Astrocyte of the cerebellum (primary cell): Measurements from ENCODE around the gene EEF2KMT.
"Not testable (repeated sequence)": the region's sequence is repeated elsewhere in the genome, so short reads cannot be mapped to it uniquely, and the experiment has no call there.

Experiments used
- DNase-seq: peaks from one replicate; pipeline ENCODE4 v3.0.0-alpha.2; 2011; ENCODE audit warnings: low read depth
- H3K4me3 ChIP-seq: 2 replicates; pipeline ENCODE4 v1.5.1; 2011; ENCODE audit warnings: mild to moderate bottlenecking, low read depth, low read length, moderate library complexity
- in situ Hi-C: cut with HindIII; loops from 2 replicates; pipeline ENCODE4 v1.10.0; 2017; ENCODE audit warnings: low sequenced_read_pairs
- TF ChIP-seq, protein P1 (sequence below): IDR thresholded peaks from 2 replicates; pipeline ENCODE4 v1.5.1; 2012; ENCODE audit warnings: low read length, low read depth, moderate library complexity, mild to moderate bottlenecking; ENCODE audit errors: missing control alignments

The EEF2KMT gene

GRCh38 chr16:5085716-5086115, 11.9 kb downstream of the EEF2KMT start:
- DNase-seq, in situ Hi-C loops: not testable (repeated sequence)

GRCh38 chr16:5084802-5085201, 12.8 kb downstream of the EEF2KMT start:
- H3K4me3 ChIP-seq, in situ Hi-C loops: not testable (repeated sequence)
- DNase-seq: peak; percentile 24
- TF ChIP-seq, protein P1, sequence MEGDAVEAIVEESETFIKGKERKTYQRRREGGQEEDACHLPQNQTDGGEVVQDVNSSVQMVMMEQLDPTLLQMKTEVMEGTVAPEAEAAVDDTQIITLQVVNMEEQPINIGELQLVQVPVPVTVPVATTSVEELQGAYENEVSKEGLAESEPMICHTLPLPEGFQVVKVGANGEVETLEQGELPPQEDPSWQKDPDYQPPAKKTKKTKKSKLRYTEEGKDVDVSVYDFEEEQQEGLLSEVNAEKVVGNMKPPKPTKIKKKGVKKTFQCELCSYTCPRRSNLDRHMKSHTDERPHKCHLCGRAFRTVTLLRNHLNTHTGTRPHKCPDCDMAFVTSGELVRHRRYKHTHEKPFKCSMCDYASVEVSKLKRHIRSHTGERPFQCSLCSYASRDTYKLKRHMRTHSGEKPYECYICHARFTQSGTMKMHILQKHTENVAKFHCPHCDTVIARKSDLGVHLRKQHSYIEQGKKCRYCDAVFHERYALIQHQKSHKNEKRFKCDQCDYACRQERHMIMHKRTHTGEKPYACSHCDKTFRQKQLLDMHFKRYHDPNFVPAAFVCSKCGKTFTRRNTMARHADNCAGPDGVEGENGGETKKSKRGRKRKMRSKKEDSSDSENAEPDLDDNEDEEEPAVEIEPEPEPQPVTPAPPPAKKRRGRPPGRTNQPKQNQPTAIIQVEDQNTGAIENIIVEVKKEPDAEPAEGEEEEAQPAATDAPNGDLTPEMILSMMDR: peak; percentile 63

More at GRCh38 chr16:5085716-5086115, 11.9 kb downstream of the EEF2KMT start:
- not testable (repeated sequence) for H3K4me3 ChIP-seq

- in situ Hi-C loops, H3K4me3 ChIP-seq, DNase-seq: not testable (repeated sequence)
Measured at GRCh38 chr16:5084099-5084731, 13.4 kb downstream of the EEF2KMT start.

- DNase-seq, in situ Hi-C loops, H3K4me3 ChIP-seq: not testable (repeated sequence)
Measured at GRCh38 chr16:5083646-5084045, 13.9 kb downstream of the EEF2KMT start.

DNA sequence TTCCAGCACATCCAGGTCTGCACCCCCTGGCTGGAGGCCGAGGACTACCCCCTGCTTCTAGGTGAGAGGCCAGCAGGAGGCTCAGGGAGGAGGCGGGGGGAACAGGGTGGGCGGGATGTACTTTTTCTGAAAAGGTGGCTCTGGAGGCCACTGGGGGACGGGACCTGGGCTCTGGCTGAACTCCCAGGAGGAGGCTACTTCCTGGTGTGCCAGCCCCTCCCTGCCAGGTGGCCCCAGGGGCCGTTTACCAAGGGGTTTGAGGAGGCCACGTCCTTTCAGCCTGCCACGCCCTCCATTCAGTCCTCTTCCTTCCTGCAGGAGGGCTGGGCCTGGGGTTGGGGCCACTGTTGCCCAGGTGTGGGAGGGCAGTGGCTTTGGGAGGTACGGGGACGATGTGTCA, 16.6 kb downstream of the EEF2KMT start:
- DNase-seq, in situ Hi-C loops: not testable (repeated sequence)

DNA sequence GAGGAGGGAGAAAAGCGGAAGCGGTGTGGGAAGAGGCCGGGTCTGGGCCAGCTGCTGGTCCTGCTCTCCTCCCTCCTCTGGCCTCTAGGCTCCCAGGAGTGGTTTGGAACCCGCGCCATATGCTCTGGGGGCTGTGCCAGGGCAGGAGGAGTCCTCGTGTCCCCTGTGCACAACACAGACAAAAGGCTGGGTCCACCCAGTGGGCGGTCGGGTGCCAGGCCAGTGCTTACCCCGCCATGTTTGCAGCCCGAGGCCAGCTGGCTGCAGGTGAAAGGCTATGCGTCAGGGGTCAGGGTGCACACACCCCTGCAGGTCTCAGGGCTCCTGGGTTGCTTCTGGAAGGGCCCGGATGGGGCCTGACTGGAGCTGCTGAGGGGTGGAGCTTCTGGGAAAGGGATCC, 17.1 kb downstream of the EEF2KMT start:
- H3K4me3 ChIP-seq, in situ Hi-C loops, DNase-seq: not testable (repeated sequence)

More for the DNA sequence above, 16.6 kb downstream of the EEF2KMT start:
- not testable (repeated sequence) for H3K4me3 ChIP-seq

DNA sequence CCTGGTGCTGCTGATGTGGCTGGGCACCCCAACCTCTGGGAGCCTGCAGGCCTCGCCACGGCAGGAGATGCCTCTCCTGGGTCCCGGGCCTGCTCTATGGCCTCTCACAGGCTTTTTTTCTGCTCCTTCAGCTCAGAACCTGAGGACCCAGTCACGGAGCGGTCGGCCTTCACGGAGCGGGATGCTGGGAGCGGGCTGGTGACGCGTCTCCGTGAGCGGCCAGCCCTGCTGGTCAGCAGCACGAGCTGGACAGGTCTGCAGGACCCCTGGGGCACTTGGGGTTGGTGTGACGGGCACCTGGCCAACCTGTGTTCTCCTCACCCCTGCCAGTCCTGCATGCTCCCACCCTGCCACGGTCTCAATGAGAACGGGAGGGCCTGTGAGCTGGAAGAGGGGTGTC, 19.0 kb downstream of the EEF2KMT start:
- no peak overlapping the region for H3K4me3 ChIP-seq
- TF ChIP-seq, protein P1: no peak
- in situ Hi-C loops: no loop called here
- no peak for DNase-seq

DNA sequence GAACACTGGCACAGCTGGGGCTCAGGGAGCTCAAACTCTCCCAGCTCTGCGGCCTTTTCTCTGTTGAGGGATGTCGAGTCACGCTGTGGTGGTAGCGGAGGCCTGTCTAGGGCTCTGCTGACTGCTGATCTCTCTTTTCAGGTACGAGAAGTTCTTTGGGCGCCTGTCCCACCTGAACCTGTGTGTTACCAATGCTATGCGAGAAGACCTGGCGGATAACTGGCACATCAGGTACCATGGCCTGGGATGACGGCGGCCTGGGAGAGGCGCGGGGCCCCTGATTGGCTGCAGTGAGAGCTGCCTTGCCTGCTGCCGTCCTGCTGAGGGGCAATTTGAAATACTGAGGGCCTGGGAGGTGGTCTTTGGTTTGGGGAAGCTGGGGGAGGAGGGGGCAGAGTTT, 20.3 kb downstream of the EEF2KMT start:
- TF ChIP-seq, protein P1: no peak
- no peak overlapping the region for H3K4me3 ChIP-seq
- in situ Hi-C loops: no loop called here
- DNase-seq: no peak

- TF ChIP-seq, protein P1: peak; percentile 6
- no peak for DNase-seq
- H3K4me3 ChIP-seq: no peak overlapping the region
- in situ Hi-C loops: no loop called here
Measured at GRCh38 chr16:5075637-5076036, 22.0 kb downstream of the EEF2KMT start.

DNA sequence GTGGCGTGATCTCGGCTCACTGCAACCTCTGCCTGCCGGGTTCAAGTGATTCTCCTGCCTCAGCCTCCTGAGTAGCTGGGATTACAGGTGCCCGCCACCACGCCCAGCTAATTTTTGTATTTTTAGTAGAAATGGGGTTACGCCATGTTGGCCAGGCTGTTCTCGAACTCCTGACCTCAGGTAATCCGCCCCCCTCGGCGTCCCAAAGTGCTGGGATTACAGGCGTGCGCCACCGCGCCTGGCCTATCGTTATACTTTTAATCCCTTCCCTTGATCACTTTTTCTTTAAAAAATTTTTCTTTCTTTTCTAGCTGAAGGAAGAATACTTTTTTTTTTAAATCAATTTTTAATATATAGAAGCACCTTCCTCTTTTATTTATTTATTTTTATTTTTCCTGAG, 23.8 kb downstream of the EEF2KMT start:
- DNase-seq, H3K4me3 ChIP-seq, in situ Hi-C loops: not testable (repeated sequence)
